GM19035 (cell line): ENCODE measurements around the gene WAC.
"Not testable (repeated sequence)": the region's sequence is repeated elsewhere in the genome, so short reads cannot be mapped to it uniquely, and the experiment has no call there.

Source experiments
- ATAC-seq: cut with Tn5 transposase; IDR thresholded peaks from one replicate; pipeline ENCODE4 v1.9.1; 2021; ENCODE audit not compliant: unreplicated experiment

The WAC gene

DNA sequence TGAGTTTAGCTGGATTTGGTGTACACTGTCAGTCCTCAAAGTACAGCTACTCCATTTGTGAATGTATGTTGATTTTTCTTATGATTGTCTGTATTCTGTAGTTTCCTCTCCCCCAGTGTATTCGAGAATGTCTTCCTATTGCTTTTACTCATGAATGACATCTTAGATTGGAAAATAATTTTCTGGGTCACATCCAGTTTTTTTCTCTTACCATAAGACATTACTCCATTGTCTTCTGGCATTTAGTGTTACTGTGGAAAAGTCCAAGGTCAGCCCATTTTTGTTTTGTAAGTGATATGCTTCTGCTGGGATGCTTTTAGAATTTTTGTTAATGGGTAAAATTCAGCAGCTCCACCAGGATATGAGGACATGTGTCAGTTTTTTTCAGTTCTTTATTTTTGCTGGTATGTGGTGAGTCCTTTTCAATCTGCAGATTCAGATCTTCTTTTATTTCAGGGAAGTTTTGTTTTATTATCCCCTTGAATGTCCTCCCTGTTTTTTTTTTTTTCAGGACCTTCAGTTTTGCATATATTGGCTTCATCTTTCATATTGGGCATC lies 33.6 kb downstream of the WAC start:
- no peak for ATAC-seq

DNA sequence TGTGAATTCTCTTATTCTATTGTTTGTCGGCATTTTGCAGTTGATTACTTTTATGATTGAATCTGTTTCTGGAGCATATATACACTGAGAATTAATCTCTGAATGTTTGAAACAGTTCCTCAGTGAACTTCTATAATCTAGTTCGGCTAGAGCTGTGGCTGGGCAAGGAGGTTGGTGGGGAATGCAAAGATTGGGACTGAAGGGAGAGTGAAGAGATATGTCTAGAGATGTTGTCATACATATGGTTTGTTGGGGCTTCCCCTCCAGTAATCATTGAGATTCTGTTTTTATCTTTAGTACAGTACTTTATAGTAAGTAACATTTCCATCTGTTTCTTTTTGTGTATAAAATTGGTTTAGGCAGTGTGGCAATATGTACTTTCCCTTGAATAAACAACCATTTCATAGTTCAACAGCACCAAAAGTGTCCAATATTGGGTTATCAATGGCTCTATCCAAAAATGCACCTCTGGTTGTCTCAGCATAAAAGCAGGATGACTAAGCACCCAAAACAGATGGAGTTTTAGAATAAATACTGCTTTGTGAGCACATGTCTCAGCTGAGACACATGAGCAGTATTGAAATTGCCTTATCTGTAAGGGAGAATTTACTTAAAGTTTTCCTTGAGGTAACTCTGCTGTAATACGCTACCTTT lies 36.7 kb downstream of the WAC start:
- ATAC-seq = no peak

DNA sequence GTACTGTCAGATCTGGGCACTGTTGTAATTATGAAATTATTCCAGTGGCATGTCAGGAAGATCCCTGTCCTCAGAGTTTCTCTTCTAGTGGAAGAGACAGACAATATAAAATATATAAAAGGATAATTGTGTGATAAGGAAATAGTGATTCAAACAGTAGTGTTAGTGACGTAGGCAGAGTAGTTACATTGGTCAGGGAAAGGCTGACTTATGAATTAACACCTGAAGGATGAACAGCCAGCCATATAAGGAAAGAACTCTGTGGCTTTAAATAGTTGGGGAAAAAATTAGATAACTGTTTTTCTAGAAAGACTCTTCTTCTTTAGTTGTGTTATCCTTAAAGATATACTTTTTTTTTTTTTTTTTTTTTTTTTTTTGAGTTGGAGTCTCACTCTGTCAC lies 37.7 kb downstream of the WAC start:
- ATAC-seq = no peak

DNA sequence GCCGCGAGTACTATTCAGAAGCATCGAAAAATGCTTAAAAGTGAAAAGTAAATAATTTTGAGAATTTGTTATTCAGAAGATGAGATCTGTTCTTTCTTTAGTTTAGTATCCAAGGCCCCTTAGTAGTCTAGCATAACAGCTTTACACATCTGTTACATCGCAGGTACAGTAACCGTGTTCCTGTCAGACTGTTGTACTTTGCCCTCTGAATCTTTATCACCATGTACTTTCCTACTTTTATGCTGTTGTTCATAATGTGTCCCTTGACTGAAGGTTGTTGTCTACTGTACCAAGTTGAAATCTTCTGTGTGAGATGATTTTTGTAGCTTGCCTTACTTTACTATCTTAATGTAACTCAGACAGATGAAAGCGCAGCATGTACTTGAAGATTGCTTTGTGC lies 38.3 kb downstream of the WAC start:
- no peak for ATAC-seq

DNA sequence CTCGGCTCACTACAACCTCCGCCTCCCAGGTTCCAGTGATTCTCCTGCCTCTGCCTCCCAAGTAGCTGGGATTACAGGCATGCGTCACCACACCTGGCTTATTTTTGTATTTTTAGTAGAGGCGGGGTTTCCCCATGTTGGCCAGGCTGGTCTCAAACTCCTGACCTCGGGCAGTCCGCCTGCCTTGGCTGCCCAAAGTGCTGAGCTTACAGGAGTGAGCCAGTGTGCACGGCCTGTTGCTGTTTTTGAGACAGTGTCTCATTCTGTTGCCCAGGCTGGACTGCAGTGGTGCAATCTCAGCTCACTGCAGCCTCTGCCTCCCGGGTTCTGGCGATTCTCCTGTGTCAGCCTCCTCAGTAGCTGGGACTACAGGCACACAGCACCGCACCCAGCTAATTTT lies 41.3 kb downstream of the WAC start:
- ATAC-seq = not testable (repeated sequence)

DNA sequence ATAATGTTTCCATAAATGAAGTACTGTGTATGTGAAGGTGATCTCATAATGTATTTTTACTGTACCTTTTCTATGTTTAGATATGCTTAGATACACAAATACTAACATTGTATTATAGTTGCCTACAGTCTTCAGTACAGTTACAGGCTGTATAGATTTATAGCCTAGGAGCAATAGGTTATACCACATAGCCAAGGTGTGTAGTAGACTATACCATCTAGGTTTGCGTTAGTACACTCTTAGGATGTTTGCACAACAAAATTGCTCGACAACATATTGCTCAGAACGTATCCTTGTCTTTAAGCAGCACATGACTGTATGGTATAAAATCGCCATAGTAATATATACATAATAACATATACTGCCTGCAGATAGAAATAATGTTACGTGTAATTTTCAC lies 42.9 kb downstream of the WAC start:
- ATAC-seq = no peak

DNA sequence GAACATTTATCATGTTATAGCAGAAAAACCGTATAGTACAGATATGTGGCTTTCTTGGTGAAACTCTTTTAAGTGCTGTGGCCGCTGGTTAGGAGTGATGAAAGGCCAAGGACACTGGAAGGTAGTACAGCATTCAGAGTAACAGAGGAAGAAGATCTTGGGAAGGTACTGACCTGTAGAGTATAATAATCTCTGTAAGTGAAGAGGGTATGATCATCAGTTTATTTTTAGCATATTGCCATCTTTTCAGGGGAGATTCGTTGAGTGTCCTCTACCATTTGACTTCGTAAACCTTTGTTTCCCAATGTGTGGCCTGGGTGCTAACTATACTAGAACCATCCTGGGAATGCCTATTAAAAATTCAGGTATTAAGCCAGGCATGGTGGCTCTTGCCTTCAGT lies 44.6 kb downstream of the WAC start:
- no peak for ATAC-seq

DNA sequence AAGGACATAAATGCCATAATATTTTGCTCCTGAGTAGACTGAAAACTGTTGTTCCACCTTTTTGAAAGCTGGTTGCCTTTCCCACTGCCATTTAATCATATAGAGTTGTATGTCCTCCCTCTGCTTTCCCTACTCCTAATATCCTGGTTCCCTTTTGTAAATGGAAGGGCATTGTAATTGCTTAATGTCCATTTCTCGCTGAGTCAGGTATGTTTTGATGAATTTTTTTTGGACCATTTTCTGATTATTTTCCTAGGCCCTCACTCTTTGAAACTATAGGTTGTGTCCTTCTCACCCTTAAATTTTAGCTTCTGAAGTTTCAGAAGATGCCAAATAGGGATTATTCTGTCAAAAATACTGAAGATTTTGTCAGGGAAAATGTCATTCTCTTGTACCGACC lies 45.5 kb downstream of the WAC start:
- no peak for ATAC-seq

DNA sequence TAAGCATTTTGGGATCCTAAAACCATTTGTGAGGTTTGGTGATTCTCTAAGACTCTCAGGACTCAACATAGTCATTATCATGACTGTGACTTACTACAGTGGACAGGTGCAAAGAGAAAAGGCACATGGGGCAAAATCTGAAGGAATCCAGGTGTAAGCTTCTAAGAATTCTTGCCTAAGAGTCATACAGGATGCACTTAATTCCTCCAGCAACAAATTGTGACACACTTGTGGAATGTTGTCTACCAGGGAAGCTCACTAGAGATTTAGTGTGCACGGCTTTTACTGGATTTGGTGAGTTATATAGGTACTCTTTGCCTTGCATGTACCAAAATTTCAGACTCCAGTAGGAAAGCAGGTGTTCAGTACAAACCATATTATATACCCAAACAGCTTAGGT lies 47.9 kb downstream of the WAC start:
- ATAC-seq = no peak

DNA sequence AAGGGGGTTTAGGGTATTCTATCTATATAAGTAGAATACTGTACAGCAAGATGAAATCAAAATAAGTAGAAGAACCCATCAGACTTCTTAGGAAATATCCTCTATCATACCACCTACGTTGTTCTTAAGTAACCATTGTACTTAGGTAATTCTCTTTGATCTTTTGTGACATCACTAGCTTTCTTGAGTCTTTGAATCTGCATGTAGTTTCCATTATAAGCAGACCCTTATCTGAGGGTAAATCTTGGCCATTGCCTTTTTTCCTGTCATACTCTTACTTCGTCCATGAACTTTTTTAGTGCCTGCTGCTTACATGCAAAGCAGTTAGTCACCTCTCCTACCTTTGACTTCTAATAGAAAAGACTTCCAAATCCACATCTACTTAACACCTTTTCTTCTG lies 49.0 kb downstream of the WAC start:
- ATAC-seq = no peak

DNA sequence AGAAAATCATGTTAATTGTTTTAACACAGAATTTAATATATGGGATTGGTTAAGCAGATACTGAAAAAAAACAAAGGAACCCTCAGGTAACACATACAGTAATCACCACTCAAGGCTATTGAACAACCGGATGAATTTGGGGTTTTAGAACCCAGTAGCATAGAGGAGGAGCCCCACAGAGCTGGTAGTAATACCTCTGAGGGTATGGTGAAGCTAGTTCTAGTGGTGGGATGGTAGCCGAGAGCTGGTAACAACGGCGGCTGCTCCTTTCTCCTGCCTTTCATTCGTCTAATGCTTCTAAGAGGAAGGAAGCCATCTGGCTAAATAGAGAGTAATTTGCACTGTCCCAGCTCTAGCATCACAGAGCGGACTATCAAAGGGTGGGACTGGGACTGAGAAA lies 52.2 kb downstream of the WAC start:
- no peak for ATAC-seq

DNA sequence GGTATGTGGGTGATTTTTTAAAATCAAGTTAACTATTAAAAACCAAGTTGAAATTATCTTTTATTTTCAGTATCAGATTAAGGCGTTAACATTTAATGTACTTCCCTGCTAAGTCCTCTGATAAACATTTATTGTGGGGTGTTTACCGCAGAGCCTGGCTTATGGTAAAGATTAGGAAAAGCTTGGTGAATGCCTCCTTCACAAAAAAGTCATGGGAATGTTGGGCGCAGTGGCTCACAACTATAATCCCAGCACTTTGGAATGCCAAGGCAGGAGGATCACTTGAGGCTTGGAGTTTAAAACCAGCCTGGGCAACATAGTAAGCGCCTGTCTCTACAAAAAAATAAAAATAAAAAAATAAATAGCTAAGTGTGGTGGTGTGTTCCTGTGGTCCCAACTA lies 53.3 kb downstream of the WAC start:
- no peak for ATAC-seq

DNA sequence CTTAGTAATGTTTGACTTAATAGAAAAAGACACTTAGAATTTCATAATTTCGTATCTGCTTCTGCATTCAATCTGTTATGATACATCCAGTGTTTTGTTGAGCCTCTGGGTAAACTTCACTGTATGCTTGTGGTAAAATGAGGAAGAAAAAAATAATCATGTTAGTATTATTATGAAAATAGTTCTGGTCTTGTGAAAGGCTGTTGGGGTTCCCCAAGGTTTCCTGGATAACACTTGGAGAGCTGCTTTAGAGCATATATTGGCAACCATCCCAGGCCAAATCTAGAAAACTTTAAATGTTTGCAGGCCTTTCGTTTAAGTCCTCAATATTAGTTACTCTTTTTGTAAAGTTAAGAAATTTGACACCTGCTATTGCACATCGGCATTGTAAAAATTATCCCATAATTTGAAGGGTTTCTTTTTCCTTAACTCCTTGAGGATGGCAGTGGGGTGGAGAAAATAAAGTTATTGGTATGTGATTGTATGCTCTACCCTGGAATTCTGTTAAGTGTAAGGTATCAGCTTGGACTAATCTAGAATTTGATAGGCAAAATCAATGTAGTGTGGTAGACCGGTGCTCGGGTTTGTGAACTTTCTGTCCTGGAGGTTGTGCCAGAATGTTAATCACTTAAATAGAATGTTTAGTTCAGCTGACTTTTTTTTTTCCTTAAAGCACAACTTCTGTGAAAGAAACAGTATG lies 54.5 kb downstream of the WAC start:
- ATAC-seq = no peak

DNA sequence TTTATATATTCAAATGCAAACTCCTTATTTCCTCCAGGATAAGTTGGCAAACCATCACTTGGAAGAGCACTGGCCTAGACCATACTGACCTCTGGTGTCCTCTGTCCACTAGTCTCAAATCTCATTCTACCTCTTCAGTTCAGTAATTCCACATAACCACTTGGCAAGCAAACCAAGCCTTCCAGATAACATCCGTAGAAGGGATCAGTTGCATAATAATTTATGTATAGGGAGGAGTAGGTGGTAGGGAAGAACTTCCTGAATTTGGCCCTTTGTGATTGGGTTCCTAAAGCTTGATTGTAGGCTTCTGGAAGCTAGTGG lies 55.0 kb downstream of the WAC start:
- ATAC-seq = no peak

DNA sequence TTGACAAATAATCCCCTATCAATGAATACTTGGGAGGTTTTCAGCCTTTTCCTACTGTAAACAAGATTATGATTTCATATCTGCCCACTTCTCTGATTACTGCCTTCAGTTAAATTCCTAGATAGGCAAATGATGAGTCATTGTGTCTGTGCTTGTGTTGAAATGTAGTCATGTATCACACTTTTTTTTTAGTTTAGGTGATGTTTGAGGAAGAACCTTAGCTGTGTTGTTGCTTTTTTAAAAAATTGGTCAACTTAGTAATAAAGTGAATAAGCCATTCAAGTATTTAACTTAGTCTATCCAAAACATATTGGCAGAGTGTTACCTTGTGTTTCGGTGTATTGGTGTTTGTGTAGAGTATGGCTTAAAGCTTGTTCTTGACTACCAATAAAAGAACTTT lies 60.0 kb downstream of the WAC start:
- no peak for ATAC-seq

DNA sequence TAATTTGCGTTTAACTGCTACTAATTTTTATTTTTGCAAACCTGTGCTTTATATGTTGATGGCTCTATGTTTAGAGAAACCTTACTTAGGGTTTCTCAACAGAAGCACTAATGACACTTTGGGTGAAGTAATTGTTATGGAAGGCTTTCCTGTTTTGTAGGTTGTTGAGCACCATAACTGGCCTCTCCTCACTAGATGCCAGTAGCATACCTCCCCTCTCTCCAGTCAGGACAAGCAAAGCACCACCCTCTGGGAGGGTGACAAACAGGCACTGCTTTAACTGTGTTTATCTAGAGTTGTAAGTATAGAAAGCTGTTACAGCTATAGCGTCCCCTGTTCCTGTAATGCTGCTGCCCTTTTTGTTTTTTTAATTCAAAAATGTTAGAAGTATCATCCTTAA lies 60.9 kb downstream of the WAC start:
- ATAC-seq = no peak

DNA sequence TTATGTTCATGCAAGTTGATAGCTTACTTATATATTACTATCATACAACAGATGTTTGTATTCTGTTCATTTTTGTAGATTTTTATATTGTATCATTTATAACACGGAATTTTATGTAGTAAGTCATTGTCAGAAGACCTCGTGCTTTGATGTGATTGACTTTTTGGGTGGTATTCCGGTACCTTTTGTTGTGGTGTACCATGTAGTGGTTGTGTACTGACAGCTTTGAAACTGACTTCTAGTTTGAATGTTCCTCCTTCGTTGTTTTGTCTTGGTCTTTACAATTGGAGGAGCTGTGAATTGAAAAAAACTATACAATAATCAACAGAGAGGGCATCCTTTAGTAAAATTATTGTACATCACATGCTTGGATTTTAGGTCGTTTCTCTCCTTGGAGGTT lies 61.5 kb downstream of the WAC start:
- ATAC-seq = no peak

DNA sequence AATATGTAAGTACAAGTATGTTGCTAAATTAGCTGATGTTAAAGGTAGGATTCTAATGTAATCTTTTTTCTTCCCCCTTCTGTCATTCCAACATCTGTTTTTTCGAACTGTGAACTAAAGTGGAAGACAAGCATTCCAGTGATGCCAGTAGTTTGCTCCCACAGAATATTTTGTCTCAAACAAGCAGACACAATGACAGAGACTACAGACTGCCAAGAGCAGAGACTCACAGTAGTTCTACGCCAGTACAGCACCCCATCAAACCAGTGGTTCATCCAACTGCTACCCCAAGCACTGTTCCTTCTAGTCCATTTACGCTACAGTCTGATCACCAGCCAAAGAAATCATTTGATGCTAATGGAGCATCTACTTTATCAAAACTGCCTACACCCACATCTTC lies 62.7 kb downstream of the WAC start:
- no peak for ATAC-seq

DNA sequence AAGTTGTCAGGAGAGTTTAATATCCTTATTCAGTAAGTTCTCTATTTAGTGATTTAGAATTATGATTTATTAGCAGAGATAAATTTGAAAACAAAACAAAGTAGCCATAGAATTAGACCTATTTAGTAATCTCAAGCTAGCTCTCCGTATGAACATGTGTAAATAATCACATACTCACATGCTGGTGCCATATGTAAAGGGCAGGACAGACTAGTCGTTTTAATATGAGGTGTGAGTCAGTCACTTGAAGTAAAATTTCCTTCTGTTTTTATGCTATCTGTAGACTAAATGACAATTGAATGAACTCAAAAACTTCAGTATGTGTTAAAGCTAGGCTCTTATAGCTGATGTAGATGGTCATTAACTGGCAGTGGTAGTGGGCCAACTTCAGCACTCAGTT lies 67.1 kb downstream of the WAC start:
- no peak for ATAC-seq

DNA sequence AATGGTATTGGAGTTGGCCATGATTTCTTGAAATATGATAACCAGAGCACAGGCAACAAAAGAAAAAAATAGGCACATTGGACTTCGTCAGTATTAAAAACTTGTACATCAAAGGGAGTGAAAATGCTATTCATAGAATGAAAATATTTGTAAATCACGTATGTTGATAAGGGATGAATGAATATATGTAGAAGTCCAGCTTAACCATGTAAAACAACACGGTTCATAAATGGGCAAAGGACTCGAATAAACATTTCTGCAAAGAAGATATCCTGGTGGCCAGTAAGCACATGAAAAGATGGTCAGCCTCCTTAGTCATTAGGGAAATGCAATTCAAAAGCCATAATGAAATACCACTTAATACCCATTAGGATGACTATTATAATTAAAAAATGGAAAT lies 68.1 kb downstream of the WAC start:
- no peak for ATAC-seq

DNA sequence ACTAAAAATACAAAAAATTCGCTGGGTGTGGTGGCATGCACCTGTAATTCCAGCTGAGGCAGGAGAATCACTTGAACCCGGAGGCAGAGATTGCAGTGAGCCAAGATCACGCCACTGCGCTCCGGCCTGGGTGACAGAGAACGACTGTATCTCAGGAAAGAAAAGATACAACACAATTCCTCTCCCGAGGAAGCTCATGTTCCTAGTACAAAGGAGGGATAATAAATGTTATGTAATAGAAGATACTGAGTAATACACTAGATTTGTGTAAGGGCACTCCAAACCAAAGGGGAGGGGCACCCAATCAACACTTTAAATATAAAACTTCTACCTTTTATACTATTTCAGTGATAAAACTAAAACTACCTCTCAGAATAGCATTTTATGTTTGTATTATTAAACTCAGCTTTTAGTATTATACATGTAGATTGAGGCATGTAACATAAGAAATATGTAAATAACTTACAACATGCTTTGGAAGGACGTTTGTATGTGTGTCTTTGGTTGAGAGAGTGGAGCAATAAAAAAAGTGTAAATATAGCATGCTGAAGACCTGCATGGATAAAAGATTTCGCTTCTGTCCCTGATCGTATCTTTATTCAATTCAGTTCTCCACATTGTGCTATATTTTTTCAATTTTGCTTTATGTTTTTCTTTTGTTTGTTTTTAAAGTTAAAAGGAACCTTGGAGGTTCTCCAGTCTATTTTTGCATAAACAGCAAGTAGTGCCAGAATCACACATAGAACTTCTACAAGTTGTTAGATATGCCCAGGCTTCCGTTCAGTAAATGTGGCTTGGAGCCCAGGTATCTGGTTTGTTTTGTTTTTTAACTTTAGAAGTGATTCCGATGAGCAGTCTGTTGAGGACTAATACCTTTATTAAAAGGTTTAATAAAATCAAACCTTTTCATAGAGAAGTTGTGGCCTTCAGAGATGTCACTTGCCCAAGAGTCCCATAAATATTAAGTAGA lies 71.9 kb downstream of the WAC start:
- ATAC-seq = no peak

DNA sequence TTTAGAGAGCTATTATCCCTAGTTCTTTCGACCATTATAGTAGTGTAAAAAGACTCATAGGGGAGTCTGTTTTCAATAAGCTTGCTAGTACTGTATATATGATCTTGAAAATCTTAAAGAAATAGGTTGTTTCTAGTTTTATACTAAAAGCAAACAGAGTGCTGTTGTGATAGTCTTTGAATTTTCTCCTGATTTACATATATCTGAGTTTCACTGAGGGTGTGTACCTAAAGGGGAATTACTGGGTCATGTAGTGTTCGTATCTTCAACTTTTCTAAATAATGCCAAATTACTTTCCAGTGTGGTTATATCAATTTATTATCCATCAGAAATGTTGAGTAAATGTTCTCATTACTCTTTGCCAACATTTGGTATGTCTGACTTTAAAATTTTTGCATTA lies 73.7 kb downstream of the WAC start:
- no peak for ATAC-seq
